WTC11 (cell line): ENCODE data around the gene FDXR. TPM values are rescaled to one million over a fixed set of nuclear protein-coding genes. Genes with fewer than 3 reads are reported as not detected.

ENCODE experiments used
- ATAC-seq: fragments of 200-7000 bp; cut with Tn5 transposase; 2 replicates; pipeline ENCODE4 v1.10.0; 2021; ENCODE audit warnings: mild to moderate bottlenecking, moderate library complexity
- CTCF ChIA-PET: fragments of 300-600 bp; sonication (Branson Sonifier 250); formaldehyde crosslinking; loops from one replicate; lab custom pipeline; 2021; ENCODE audit warnings: antibody characterized with exemption; lab: Charles Lee
- POLR2A ChIA-PET: fragments of 350-600 bp; sonication (Branson Sonifier 250); formaldehyde crosslinking; loops from one replicate; lab custom pipeline; 2021; ENCODE audit warnings: antibody characterized with exemption; lab: Charles Lee
- DNase-seq: peaks from one replicate; pipeline ENCODE4 v3.0.0; 2021; ENCODE audit warnings: low spot score
- H3K27ac Mint-ChIP-seq: 2 replicates; pipeline ENCODE4 v1.8.0; 2021; ENCODE audit warnings: mixed read lengths
- H3K27me3 Mint-ChIP-seq: 2 replicates; pipeline ENCODE4 v1.8.0; 2021; ENCODE audit warnings: low read depth, mild to moderate bottlenecking, moderate library complexity, mixed read lengths
- H3K36me3 Mint-ChIP-seq: 2 replicates; pipeline ENCODE4 v1.8.0; 2021; ENCODE audit warnings: mixed read lengths
- H3K4me1 Mint-ChIP-seq: 2 replicates; pipeline ENCODE4 v1.8.0; 2022; ENCODE audit warnings: mixed read lengths
- H3K4me3 Mint-ChIP-seq: 2 replicates; pipeline ENCODE4 v1.8.0; 2021; ENCODE audit warnings: mild to moderate bottlenecking, moderate library complexity, mixed read lengths
- H3K9me3 Mint-ChIP-seq: 2 replicates; pipeline ENCODE4 v1.8.0; 2021; ENCODE audit warnings: mixed read lengths
- ETV6 ChIP-seq: sonication (generic); formaldehyde crosslinking; IDR thresholded peaks from 2 replicates; pipeline ENCODE4 v1.8.1; 2022; ENCODE audit warnings: mild to moderate bottlenecking, missing genetic modification reagents
- GABPB1 ChIP-seq: sonication (generic); formaldehyde crosslinking; IDR thresholded peaks from 2 replicates; pipeline ENCODE4 v1.8.1; 2023; ENCODE audit warnings: mild to moderate bottlenecking, missing genetic modification reagents
- HMGA2 ChIP-seq: fragments of 250-450 bp; sonication (Bioruptor Pico); IDR thresholded peaks from 2 replicates; pipeline ENCODE4 v1.4.0; 2021; ENCODE audit warnings: mild to moderate bottlenecking, moderate library complexity
- MLX ChIP-seq: sonication (generic); formaldehyde crosslinking; IDR thresholded peaks from 2 replicates; pipeline ENCODE4 v1.8.1; 2023; ENCODE audit warnings: mild to moderate bottlenecking, missing genetic modification reagents, moderate library complexity
- NFYB ChIP-seq: sonication (generic); formaldehyde crosslinking; conservative IDR thresholded peaks from 2 replicates; pipeline ENCODE4 v1.8.0; 2022; ENCODE audit warnings: low read depth, missing genetic modification reagents
- TEAD1 ChIP-seq: sonication (generic); formaldehyde crosslinking; IDR thresholded peaks from 2 replicates; pipeline ENCODE4 v1.8.0; 2022; ENCODE audit warnings: mild to moderate bottlenecking, missing genetic modification reagents
- TEAD4 ChIP-seq: sonication (generic); formaldehyde crosslinking; IDR thresholded peaks from 2 replicates; pipeline ENCODE4 v1.8.0; 2022; ENCODE audit warnings: mild to moderate bottlenecking, missing genetic modification reagents
- TP53 ChIP-seq: sonication (generic); formaldehyde crosslinking; IDR thresholded peaks from 2 replicates; pipeline ENCODE4 v1.8.1; 2023; ENCODE audit warnings: mild to moderate bottlenecking, missing genetic modification reagents
- USF1 ChIP-seq: sonication (generic); formaldehyde crosslinking; IDR thresholded peaks from 2 replicates; pipeline ENCODE4 v1.8.0; 2022; ENCODE audit warnings: mild to moderate bottlenecking, missing genetic modification reagents
- ZNF232 ChIP-seq: sonication (generic); formaldehyde crosslinking; IDR thresholded peaks from 2 replicates; pipeline ENCODE4 v1.8.0; 2022; ENCODE audit warnings: mild to moderate bottlenecking, missing genetic modification reagents
- ZNF317 ChIP-seq: sonication (generic); formaldehyde crosslinking; IDR thresholded peaks from 2 replicates; pipeline ENCODE4 v1.8.1; 2023; ENCODE audit warnings: low read depth, mild to moderate bottlenecking, moderate library complexity, missing genetic modification reagents, borderline replicate concordance
- ZNF396 ChIP-seq: fragments of 250-450 bp; sonication (Bioruptor Pico); IDR thresholded peaks from 2 replicates; pipeline ENCODE4 v1.8.0; 2021; ENCODE audit warnings: mild to moderate bottlenecking, moderate library complexity, borderline replicate concordance
- ZNF425 ChIP-seq: fragments of 250-450 bp; sonication (Bioruptor Pico); conservative IDR thresholded peaks from 2 replicates; pipeline ENCODE4 v1.9.0; 2021; ENCODE audit warnings: mild to moderate bottlenecking
- total RNA-seq: library from RNA; stranded (reverse); gene quantifications from 3 replicates; pipeline ENCODE4 v1.2.3, GENCODE V29; 2021
- TF ChIP-seq, protein P1 (sequence below): sonication (generic); formaldehyde crosslinking; IDR thresholded peaks from 2 replicates; pipeline ENCODE4 v1.8.0; 2023; ENCODE audit warnings: missing genetic modification reagents, mild to moderate bottlenecking, borderline replicate concordance
- TF ChIP-seq, protein P2 (sequence below): fragments of 250-450 bp; sonication (Bioruptor Pico); IDR thresholded peaks from 2 replicates; pipeline ENCODE4 v1.9.0; 2021; ENCODE audit warnings: mild to moderate bottlenecking, borderline replicate concordance
- TF ChIP-seq, protein P3 (sequence below): fragments of 200-600 bp; IDR thresholded peaks from 2 replicates; pipeline ENCODE4 v1.8.0; 2022; ENCODE audit warnings: antibody characterized with exemption
- TF ChIP-seq, protein P4 (sequence below): sonication (generic); formaldehyde crosslinking; IDR thresholded peaks from 2 replicates; pipeline ENCODE4 v1.8.1; 2023; ENCODE audit warnings: mild to moderate bottlenecking, missing genetic modification reagents, moderate library complexity

Gene FDXR
- total RNA-seq, 1 experiment from 2014 or later = 52.8 TPM

- CTCF ChIA-PET = interaction anchor here (0.6 to 7.8 kb wide), 14 partner anchors 11 to 150 kb away, joined by 3 to 206 read pairs (median 4); partner anchors contain the start of genes FADS6, FDXR, GRIN2C and OTOP3
- ATAC-seq (no peak; the same call in 1 of the 2 replicates), DNase-seq (no peak)
- no peaks in the 10 kb centered on the region for H3K9me3 Mint-ChIP-seq
- H3K4me3 Mint-ChIP-seq = no peak overlapping the region
- POLR2A ChIA-PET = no interaction called here
- peaks cover 49% of the 10 kb centered on the region for H3K27me3 Mint-ChIP-seq
- no peaks in the 10 kb centered on the region for H3K36me3 Mint-ChIP-seq
- no peak overlapping the region for H3K27ac Mint-ChIP-seq
- peaks cover 13% of the 10 kb centered on the region for H3K4me1 Mint-ChIP-seq
- TF ChIP-seq TEAD4 = no peak
- no peak for TF ChIP-seq ZNF425 (CRISPR knock-in tag)
- TF ChIP-seq, protein P1, sequence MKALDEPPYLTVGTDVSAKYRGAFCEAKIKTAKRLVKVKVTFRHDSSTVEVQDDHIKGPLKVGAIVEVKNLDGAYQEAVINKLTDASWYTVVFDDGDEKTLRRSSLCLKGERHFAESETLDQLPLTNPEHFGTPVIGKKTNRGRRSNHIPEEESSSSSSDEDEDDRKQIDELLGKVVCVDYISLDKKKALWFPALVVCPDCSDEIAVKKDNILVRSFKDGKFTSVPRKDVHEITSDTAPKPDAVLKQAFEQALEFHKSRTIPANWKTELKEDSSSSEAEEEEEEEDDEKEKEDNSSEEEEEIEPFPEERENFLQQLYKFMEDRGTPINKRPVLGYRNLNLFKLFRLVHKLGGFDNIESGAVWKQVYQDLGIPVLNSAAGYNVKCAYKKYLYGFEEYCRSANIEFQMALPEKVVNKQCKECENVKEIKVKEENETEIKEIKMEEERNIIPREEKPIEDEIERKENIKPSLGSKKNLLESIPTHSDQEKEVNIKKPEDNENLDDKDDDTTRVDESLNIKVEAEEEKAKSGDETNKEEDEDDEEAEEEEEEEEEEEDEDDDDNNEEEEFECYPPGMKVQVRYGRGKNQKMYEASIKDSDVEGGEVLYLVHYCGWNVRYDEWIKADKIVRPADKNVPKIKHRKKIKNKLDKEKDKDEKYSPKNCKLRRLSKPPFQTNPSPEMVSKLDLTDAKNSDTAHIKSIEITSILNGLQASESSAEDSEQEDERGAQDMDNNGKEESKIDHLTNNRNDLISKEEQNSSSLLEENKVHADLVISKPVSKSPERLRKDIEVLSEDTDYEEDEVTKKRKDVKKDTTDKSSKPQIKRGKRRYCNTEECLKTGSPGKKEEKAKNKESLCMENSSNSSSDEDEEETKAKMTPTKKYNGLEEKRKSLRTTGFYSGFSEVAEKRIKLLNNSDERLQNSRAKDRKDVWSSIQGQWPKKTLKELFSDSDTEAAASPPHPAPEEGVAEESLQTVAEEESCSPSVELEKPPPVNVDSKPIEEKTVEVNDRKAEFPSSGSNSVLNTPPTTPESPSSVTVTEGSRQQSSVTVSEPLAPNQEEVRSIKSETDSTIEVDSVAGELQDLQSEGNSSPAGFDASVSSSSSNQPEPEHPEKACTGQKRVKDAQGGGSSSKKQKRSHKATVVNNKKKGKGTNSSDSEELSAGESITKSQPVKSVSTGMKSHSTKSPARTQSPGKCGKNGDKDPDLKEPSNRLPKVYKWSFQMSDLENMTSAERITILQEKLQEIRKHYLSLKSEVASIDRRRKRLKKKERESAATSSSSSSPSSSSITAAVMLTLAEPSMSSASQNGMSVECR (CRISPR knock-in tag) = no peak
- TF ChIP-seq ZNF396 (CRISPR knock-in tag) = no peak
- no peak for TF ChIP-seq HMGA2 (CRISPR knock-in tag)
- TF ChIP-seq GABPB1 (CRISPR knock-in tag) = no peak
- no peak for TF ChIP-seq NFYB (CRISPR knock-in tag)
- TF ChIP-seq ZNF232 (CRISPR knock-in tag) = no peak
- TF ChIP-seq, protein P2, sequence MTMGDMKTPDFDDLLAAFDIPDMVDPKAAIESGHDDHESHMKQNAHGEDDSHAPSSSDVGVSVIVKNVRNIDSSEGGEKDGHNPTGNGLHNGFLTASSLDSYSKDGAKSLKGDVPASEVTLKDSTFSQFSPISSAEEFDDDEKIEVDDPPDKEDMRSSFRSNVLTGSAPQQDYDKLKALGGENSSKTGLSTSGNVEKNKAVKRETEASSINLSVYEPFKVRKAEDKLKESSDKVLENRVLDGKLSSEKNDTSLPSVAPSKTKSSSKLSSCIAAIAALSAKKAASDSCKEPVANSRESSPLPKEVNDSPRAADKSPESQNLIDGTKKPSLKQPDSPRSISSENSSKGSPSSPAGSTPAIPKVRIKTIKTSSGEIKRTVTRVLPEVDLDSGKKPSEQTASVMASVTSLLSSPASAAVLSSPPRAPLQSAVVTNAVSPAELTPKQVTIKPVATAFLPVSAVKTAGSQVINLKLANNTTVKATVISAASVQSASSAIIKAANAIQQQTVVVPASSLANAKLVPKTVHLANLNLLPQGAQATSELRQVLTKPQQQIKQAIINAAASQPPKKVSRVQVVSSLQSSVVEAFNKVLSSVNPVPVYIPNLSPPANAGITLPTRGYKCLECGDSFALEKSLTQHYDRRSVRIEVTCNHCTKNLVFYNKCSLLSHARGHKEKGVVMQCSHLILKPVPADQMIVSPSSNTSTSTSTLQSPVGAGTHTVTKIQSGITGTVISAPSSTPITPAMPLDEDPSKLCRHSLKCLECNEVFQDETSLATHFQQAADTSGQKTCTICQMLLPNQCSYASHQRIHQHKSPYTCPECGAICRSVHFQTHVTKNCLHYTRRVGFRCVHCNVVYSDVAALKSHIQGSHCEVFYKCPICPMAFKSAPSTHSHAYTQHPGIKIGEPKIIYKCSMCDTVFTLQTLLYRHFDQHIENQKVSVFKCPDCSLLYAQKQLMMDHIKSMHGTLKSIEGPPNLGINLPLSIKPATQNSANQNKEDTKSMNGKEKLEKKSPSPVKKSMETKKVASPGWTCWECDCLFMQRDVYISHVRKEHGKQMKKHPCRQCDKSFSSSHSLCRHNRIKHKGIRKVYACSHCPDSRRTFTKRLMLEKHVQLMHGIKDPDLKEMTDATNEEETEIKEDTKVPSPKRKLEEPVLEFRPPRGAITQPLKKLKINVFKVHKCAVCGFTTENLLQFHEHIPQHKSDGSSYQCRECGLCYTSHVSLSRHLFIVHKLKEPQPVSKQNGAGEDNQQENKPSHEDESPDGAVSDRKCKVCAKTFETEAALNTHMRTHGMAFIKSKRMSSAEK (CRISPR knock-in tag) = no peak
- TF ChIP-seq MLX (CRISPR knock-in tag) = no peak
- no peak for TF ChIP-seq TP53
- no peak for TF ChIP-seq TEAD1 (CRISPR knock-in tag)
- no peak for TF ChIP-seq USF1 (CRISPR knock-in tag)
- TF ChIP-seq, protein P3, sequence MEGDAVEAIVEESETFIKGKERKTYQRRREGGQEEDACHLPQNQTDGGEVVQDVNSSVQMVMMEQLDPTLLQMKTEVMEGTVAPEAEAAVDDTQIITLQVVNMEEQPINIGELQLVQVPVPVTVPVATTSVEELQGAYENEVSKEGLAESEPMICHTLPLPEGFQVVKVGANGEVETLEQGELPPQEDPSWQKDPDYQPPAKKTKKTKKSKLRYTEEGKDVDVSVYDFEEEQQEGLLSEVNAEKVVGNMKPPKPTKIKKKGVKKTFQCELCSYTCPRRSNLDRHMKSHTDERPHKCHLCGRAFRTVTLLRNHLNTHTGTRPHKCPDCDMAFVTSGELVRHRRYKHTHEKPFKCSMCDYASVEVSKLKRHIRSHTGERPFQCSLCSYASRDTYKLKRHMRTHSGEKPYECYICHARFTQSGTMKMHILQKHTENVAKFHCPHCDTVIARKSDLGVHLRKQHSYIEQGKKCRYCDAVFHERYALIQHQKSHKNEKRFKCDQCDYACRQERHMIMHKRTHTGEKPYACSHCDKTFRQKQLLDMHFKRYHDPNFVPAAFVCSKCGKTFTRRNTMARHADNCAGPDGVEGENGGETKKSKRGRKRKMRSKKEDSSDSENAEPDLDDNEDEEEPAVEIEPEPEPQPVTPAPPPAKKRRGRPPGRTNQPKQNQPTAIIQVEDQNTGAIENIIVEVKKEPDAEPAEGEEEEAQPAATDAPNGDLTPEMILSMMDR = no peak
- TF ChIP-seq ETV6 (CRISPR knock-in tag) = no peak
- TF ChIP-seq, protein P4, sequence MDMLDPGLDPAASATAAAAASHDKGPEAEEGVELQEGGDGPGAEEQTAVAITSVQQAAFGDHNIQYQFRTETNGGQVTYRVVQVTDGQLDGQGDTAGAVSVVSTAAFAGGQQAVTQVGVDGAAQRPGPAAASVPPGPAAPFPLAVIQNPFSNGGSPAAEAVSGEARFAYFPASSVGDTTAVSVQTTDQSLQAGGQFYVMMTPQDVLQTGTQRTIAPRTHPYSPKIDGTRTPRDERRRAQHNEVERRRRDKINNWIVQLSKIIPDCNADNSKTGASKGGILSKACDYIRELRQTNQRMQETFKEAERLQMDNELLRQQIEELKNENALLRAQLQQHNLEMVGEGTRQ = no peak
- no peak for TF ChIP-seq ZNF317 (CRISPR knock-in tag)
These were observed 48.4 kb upstream of the FDXR start for GRCh38 chr17:74921026-74921681.
